Measurements from ENCODE around the gene NDFIP2. TPM values are rescaled to one million over a fixed set of nuclear protein-coding genes. Genes with fewer than 3 reads are reported as not detected.

Gene NDFIP2
- total RNA-seq, 1 experiment from 2014 or later, result 23.1 TPM

DNA sequence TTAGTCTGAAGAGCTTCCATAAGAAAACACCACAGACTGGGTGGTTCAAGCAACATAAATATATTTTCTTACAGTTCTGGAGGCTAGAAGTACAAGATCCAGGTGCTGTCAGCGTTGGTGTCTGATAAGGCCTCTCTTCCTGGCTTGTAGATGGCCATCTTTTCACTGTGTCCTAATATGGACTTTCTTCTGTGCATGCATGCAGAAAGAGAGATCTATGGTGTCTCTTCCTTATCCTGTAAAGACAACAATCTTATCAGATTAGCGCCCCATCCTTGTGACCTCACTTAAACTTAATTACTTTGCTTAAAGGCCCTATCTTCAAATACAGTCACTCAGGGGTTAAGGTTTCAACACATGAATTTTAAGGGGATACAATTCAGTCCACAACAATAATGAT is 14.1 kb upstream of the NDFIP2 start:
- ChIA-PET POLR2A (no interaction called here), CTCF (no interaction called here)
- Mint-ChIP-seq H3K36me3 (no peaks in the 10 kb centered on the region), H3K27ac (no peak overlapping the region), H3K4me1 (no peaks in the 10 kb centered on the region), H3K27me3 (ENCODE audit: low read depth) (no peaks in the 10 kb centered on the region), H3K4me3 (no peak overlapping the region), H3K9me3 (no peaks in the 10 kb centered on the region)
- no peak for TF ChIP-seq FOXP1 (CRISPR knock-in tag; IDR thresholded peaks at IDR 0.05; ENCODE audit: borderline replicate concordance)
- TF ChIP-seq, protein P1, sequence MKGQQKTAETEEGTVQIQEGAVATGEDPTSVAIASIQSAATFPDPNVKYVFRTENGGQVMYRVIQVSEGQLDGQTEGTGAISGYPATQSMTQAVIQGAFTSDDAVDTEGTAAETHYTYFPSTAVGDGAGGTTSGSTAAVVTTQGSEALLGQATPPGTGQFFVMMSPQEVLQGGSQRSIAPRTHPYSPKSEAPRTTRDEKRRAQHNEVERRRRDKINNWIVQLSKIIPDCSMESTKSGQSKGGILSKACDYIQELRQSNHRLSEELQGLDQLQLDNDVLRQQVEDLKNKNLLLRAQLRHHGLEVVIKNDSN (CRISPR knock-in tag; IDR thresholded peaks at IDR 0.05), result no peak
- TF ChIP-seq, protein P2, sequence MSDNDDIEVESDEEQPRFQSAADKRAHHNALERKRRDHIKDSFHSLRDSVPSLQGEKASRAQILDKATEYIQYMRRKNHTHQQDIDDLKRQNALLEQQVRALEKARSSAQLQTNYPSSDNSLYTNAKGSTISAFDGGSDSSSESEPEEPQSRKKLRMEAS (CRISPR knock-in tag; IDR thresholded peaks at IDR 0.05), result no peak
- no peak for ATAC-seq
- no peak for DNase-seq (ENCODE audit: low spot score)

DNA sequence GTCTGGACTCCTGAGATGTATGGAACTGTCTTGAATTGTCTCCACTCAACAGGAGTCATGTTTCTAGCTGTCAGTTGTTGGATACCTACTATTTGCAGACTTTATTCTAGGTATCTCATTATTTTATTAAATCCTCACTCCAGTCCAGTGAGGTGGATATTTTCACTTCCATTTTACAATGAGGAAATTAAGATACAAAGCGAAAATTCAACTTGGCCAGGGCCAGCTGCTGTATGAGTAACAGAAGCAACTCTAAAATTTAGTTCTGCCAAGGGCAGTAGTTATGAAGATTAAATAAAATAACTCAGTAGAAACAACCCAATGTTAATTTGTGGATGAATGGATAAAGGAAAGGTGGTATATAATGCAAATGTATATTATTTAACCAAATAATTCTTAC is 12.6 kb upstream of the NDFIP2 start:
- POLR2A ChIA-PET, result no interaction called here
- no peak for TF ChIP-seq USF2 (CRISPR knock-in tag; IDR thresholded peaks at IDR 0.05)
- Mint-ChIP-seq H3K27me3 (ENCODE audit: low read depth) (no peaks in the 10 kb centered on the region), H3K9me3 (no peaks in the 10 kb centered on the region), H3K36me3 (no peaks in the 10 kb centered on the region), H3K4me3 (no peak overlapping the region), H3K27ac (no peak overlapping the region), H3K4me1 (no peaks in the 10 kb centered on the region)
- ATAC-seq (no peak), DNase-seq (ENCODE audit: low spot score) (no peak)
- CTCF ChIA-PET, result no interaction called here

DNA sequence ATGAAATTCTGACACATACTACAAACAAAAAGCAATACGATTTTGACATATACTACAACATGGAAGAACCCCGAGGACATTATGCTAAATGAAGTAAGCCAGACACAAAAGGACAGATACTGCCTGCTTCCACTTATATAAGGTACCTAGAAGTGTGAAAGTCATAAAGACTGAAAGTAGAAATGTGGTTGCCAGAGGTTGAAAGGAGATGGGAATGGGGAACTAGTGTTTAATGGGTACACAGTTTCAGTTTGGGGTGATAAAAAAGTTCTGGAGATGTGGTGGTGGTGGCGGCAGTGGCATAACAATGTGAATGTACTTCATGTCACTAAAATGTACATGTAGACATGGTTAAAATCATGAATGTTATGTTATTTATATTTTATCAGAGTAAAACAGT is 12.1 kb upstream of the NDFIP2 start:
- no peak overlapping the region for H3K27ac Mint-ChIP-seq
- no peaks in the 10 kb centered on the region for H3K4me1 Mint-ChIP-seq
- TF ChIP-seq HMGXB4 (CRISPR knock-in tag; IDR thresholded peaks at IDR 0.05), result no peak
- TF ChIP-seq ZMAT4 (CRISPR knock-in tag; IDR thresholded peaks at IDR 0.05), result no peak
- TF ChIP-seq, protein P3, sequence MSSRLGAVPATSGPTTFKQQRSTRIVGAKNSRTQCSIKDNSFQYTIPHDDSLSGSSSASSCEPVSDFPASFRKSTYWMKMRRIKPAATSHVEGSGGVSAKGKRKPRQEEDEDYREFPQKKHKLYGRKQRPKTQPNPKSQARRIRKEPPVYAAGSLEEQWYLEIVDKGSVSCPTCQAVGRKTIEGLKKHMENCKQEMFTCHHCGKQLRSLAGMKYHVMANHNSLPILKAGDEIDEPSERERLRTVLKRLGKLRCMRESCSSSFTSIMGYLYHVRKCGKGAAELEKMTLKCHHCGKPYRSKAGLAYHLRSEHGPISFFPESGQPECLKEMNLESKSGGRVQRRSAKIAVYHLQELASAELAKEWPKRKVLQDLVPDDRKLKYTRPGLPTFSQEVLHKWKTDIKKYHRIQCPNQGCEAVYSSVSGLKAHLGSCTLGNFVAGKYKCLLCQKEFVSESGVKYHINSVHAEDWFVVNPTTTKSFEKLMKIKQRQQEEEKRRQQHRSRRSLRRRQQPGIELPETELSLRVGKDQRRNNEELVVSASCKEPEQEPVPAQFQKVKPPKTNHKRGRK (CRISPR knock-in tag; IDR thresholded peaks at IDR 0.05; ENCODE audit: borderline replicate concordance), result no peak
- no peak for TF ChIP-seq SMAD4 (CRISPR knock-in tag; IDR thresholded peaks at IDR 0.05)
- no peak for TF ChIP-seq PRDM15 (CRISPR knock-in tag; IDR thresholded peaks at IDR 0.05)
- TF ChIP-seq GABPB1 (CRISPR knock-in tag; IDR thresholded peaks at IDR 0.05), result no peak
- no peak for TF ChIP-seq ZNF263 (CRISPR knock-in tag; IDR thresholded peaks at IDR 0.05; ENCODE audit: low read depth)
- no peak for DNase-seq (ENCODE audit: low spot score)
- H3K36me3 Mint-ChIP-seq, result no peaks in the 10 kb centered on the region
- no peak for ATAC-seq
- no peaks in the 10 kb centered on the region for H3K9me3 Mint-ChIP-seq
- ChIA-PET CTCF (no interaction called here), POLR2A (no interaction called here)
- no peaks in the 10 kb centered on the region for H3K27me3 Mint-ChIP-seq (ENCODE audit: low read depth)
- H3K4me3 Mint-ChIP-seq, result no peak overlapping the region

Measured in WTC11 (cell line).